Measurements from ENCODE around the gene CMTR1. TPM values are rescaled to one million over a fixed set of nuclear protein-coding genes. Genes with fewer than 3 reads are reported as not detected.
"Not testable (repeated sequence)": the region's sequence is repeated elsewhere in the genome, so short reads cannot be mapped to it uniquely, and the experiment has no call there.

The CMTR1 gene
- total RNA-seq, 1 donor: 30.7 TPM

GRCh38 chr6:37396571-37397180 lies 36.3 kb upstream of the CMTR1 start:
- H3K4me3 ChIP-seq (ENCODE audit: low read depth, low read length): no peak overlapping the region
- TF ChIP-seq CTCF (IDR thresholded peaks at IDR 0.05; ENCODE audit: insufficient read depth, low read length): no peak
- DNase-seq (ENCODE audit: low read depth): peak; percentile 84

- no peak for TF ChIP-seq CTCF (IDR thresholded peaks at IDR 0.05; ENCODE audit: insufficient read depth, low read length)
- DNase-seq (ENCODE audit: low read depth): no peak
- H3K4me3 ChIP-seq (ENCODE audit: low read depth, low read length): no peak overlapping the region
Measured at GRCh38 chr6:37399131-37399530, 33.9 kb upstream of the CMTR1 start.

DNA sequence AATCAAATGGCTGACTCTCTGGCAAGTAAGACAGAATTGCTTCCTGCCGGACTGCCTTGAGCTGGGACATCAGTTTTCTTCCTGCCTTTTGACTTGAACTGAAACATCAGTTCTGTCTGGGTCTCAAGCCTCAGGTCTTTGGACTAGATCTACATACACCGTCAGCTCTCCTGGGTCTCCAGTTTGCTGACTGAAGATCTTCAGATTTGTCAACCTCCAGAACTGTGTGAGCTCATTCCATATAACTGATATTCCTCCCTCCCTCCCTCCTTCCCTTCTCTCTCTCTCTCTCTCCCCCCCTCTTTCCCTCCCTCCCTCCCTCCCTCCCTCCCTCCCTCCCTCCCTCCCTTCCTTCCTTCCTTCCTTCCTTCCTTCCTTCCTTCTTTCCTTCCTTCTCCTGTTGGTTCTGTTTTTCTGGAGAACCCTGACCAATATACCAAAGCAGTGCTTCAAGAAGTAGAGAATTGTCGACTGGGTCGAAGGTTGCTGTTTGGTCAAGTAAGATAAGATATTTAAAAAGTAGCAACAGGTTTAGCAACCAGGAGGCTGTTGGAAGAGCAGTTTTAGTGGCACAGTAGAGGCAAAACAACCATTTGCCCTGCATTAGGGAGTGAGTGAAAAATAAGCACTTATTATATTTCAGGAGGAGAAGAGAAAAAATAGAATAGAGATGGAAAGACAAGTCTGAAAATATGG lies 33.1 kb upstream of the CMTR1 start:
- DNase-seq (ENCODE audit: low read depth): no peak
- no peak overlapping the region for H3K4me3 ChIP-seq (ENCODE audit: low read depth, low read length)
- TF ChIP-seq CTCF (IDR thresholded peaks at IDR 0.05; ENCODE audit: insufficient read depth, low read length): no peak

DNA sequence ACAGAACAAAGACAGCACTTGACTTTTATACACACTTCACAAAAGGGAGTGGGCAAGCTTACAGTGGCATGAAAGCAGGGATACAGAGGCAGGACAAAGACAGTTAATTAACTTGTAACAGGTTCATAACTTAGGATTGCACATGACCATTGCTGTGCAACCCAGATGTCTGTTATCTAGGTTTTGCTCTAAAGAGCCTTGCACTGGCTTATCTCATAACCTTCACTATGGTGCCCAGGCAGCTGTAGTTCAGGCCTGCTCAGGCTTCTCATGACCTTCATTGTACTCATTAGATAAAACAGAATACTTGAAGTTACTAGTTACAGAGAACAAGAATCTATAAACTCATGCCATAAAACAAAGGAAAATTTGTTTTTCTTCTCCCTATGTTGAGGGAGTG lies 31.4 kb upstream of the CMTR1 start:
- not testable (repeated sequence) for H3K4me3 ChIP-seq (ENCODE audit: low read depth, low read length); DNase-seq (ENCODE audit: low read depth)

DNA sequence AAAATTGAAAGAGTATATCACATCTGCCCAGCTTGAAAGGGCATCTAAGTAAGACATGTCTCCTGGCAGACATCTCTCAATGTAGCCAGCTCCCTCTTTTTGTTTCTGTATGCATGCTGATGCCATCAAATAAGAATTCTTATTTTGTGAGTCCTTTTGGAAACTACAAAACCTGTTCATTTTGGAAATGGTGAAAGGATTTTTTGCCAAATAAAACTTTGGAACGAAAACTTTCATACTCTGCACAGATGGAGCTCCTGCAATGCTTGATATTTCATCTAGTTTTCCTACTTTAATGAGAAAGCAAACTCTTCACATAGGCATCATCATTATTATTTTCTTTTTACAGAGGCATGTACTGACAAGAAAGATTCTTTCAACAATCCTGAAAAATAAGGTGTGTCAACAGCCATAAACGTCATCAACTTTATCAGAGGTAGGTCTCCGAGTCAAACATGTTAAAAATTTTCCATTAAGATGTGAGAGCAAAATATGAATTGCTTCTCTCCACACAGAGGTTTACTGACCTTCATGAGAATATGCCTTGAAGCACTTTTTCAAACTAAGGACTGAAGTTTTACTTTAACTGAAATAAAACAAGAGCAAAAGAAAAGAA lies 26.2 kb upstream of the CMTR1 start:
- TF ChIP-seq CTCF (IDR thresholded peaks at IDR 0.05; ENCODE audit: insufficient read depth, low read length): no peak
- H3K4me3 ChIP-seq (ENCODE audit: low read depth, low read length): no peak overlapping the region
- no peak for DNase-seq (ENCODE audit: low read depth)

DNA sequence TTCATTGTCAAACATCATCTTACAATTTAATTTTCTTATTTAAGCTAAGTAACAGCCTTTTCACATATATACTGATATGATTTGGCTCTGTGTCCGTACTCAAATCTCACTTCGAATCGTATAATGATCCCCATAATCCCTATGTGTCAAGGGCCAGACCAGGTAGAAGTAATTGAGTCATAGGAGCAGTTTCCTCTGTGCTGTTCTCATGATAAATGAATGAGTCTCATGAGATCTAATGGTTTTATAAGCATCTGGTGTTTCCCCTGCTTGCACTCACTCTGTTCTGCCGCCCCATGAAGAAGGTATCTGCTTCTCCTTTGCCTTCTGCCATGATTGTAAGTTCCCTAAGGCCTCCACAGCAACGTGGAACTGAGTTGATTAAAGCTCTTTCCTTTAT lies 25.1 kb upstream of the CMTR1 start:
- TF ChIP-seq CTCF (IDR thresholded peaks at IDR 0.05; ENCODE audit: insufficient read depth, low read length): no peak

GRCh38 chr6:37409501-37409900 lies 23.5 kb upstream of the CMTR1 start:
- H3K4me3 ChIP-seq (ENCODE audit: low read depth, low read length): no peak overlapping the region
- DNase-seq (ENCODE audit: low read depth): no peak
- TF ChIP-seq CTCF (IDR thresholded peaks at IDR 0.05; ENCODE audit: insufficient read depth, low read length): no peak

More for the DNA sequence above, 25.1 kb upstream of the CMTR1 start:
- DNase-seq (ENCODE audit: low read depth): no peak
- H3K4me3 ChIP-seq (ENCODE audit: low read depth, low read length): no peak overlapping the region
